ENCODE measurements around the gene DYNLT1. TPM values are rescaled to one million over a fixed set of nuclear protein-coding genes. Genes with fewer than 3 reads are reported as not detected.
A peak's percentile ranks its signal among the peaks of the same experiment; 100 is the strongest.

DYNLT1 gene
- total and polyA plus RNA-seq, 7 experiments from 2014 or later: 66.4 to 122 (median 81.6) TPM

GRCh38 chr6:158648682-158649131 lies 4.2 kb upstream of the DYNLT1 start:
- H3K9me3 Mint-ChIP-seq: peaks cover 0 to 4% (median 0%) of the 10 kb centered on the region in 11 donors
- peaks cover 35 to 67% (median 60%) of the 10 kb centered on the region in 7 donors for H3K4me1 Mint-ChIP-seq
- ATAC-seq: no peak
- ChIA-PET POLR2A (interaction anchor here (0.7 to 3.7 kb wide), 3 partner anchors 10 to 81 kb away, joined by 4 to 12 read pairs (median 6); no protein-coding TSS in a partner anchor), CTCF (interaction anchor here (0.7 to 1.9 kb wide), 5 partner anchors 11 to 43 kb away, joined by 3 to 5 read pairs (median 4); no protein-coding TSS in a partner anchor)
- no peaks in the 10 kb centered on the region for H3K27me3 Mint-ChIP-seq
- Histone ChIP-seq H3K4me1 (ENCODE audit: control insufficient read depth in 2 of 2, insufficient read depth in 2 of 2, low read length in 2 of 2) (peaks cover 31 to 38% of the 10 kb centered on the region in 2 donors), H3K27me3 (ENCODE audit: control insufficient read depth in 2 of 2, insufficient read depth in 2 of 2, low read length in 2 of 2) (no peaks in the 10 kb centered on the region), H3K9me3 (ENCODE audit: control insufficient read depth in 2 of 3, low read length in 3 of 3) (no peaks in the 10 kb centered on the region), H3K36me3 (ENCODE audit: control insufficient read depth in 2 of 3, insufficient read depth in 3 of 3, low read length in 3 of 3) (peaks cover 0 to 6% (median 0%) of the 10 kb centered on the region in 3 experiments), H3K27ac (ENCODE audit: low read depth, low read length) (peak overlapping the region; percentile 83), H3K4me3 (ENCODE audit: low read length) (peak overlapping the region; percentile 11)
- H3K27ac Mint-ChIP-seq: peak overlapping the region; percentile 90 to 99 (median 96)
- H3K4me3 Mint-ChIP-seq: peak overlapping the region in 6 of 10 donors; percentile 13 to 73 (median 59)
- DNase-seq: peak in 1 of 9 donors; percentile 40
- intact Hi-C loops (cut with micrococcal nuclease): loop anchor here in 1 of 2 donors (1.0 kb wide), 2 partner anchors 39 to 441 kb away; no protein-coding TSS in a partner anchor
- H3K36me3 Mint-ChIP-seq: peaks cover 0 to 27% (median 0%) of the 10 kb centered on the region in 5 donors

- intact Hi-C loops (cut with micrococcal nuclease): no loop called here
- Mint-ChIP-seq H3K4me1 (peaks cover 35 to 64% (median 59%) of the 10 kb centered on the region in 7 donors), H3K27ac (peak overlapping the region in 7 of 9 donors; percentile 37 to 99 (median 75))
Observed at GRCh38 chr6:158647501-158647900, 3.0 kb upstream of the DYNLT1 start.

GRCh38 chr6:158646023-158646910 lies 1.7 kb upstream of the DYNLT1 start:
- Mint-ChIP-seq H3K4me3 (peak overlapping the region; percentile 77 to 96 (median 94)), H3K9me3 (no peaks in the 10 kb centered on the region), H3K36me3 (peaks cover 0 to 29% (median 5%) of the 10 kb centered on the region in 5 donors), H3K27ac (peak overlapping the region; percentile 86 to 99 (median 94)), H3K27me3 (no peaks in the 10 kb centered on the region), H3K4me1 (peaks cover 43 to 68% (median 64%) of the 10 kb centered on the region in 7 donors)
- H3K27ac ChIP-seq (ENCODE audit: low read depth, low read length): peak overlapping the region; percentile 31
- DNase-seq (peak in 1 of 9 donors; percentile 20), ATAC-seq (no peak)
- no peaks in the 10 kb centered on the region for H3K9me3 ChIP-seq (ENCODE audit: control insufficient read depth in 2 of 3, low read length in 3 of 3)
- peaks cover 34 to 43% of the 10 kb centered on the region in 2 donors for H3K4me1 ChIP-seq (ENCODE audit: control insufficient read depth in 2 of 2, insufficient read depth in 2 of 2, low read length in 2 of 2)
- H3K36me3 ChIP-seq (ENCODE audit: control insufficient read depth in 2 of 3, insufficient read depth in 3 of 3, low read length in 3 of 3): peaks cover 0 to 6% (median 0%) of the 10 kb centered on the region in 3 experiments
- intact Hi-C loops (cut with micrococcal nuclease): no loop called here
- no peaks in the 10 kb centered on the region for H3K27me3 ChIP-seq (ENCODE audit: control insufficient read depth in 2 of 2, insufficient read depth in 2 of 2, low read length in 2 of 2)
- ChIA-PET POLR2A (interaction anchor here (0.8 to 5.2 kb wide), 4 partner anchors 8 to 41 kb away, joined by 3 to 78 read pairs (median 32); no protein-coding TSS in a partner anchor), CTCF (interaction anchor here (0.6 kb wide), 1 partner anchor 228 kb away, joined by 3 read pairs; no protein-coding TSS in a partner anchor)
- no peak overlapping the region for H3K4me3 ChIP-seq (ENCODE audit: low read length)

More at GRCh38 chr6:158647501-158647900, 3.0 kb upstream of the DYNLT1 start:
- Mint-ChIP-seq H3K9me3 (no peaks in the 10 kb centered on the region), H3K27me3 (no peaks in the 10 kb centered on the region), H3K4me3 (peak overlapping the region in 1 of 10 donors; percentile 8), H3K36me3 (peaks cover 0 to 23% (median 0%) of the 10 kb centered on the region in 5 donors)
- Histone ChIP-seq H3K4me1 (ENCODE audit: control insufficient read depth in 2 of 2, insufficient read depth in 2 of 2, low read length in 2 of 2) (peaks cover 24 to 37% of the 10 kb centered on the region in 2 donors), H3K27me3 (ENCODE audit: control insufficient read depth in 2 of 2, insufficient read depth in 2 of 2, low read length in 2 of 2) (no peaks in the 10 kb centered on the region), H3K36me3 (ENCODE audit: control insufficient read depth in 2 of 3, insufficient read depth in 3 of 3, low read length in 3 of 3) (peaks cover 0 to 6% (median 0%) of the 10 kb centered on the region in 3 experiments), H3K27ac (ENCODE audit: low read depth, low read length) (no peak overlapping the region), H3K9me3 (ENCODE audit: control insufficient read depth in 2 of 3, low read length in 3 of 3) (no peaks in the 10 kb centered on the region), H3K4me3 (ENCODE audit: low read length) (no peak overlapping the region)
- DNase-seq (peak in 1 of 9 donors; percentile 13), ATAC-seq (no peak)
- ChIA-PET CTCF (no interaction called here), POLR2A (interaction anchor here (0.6 to 5.0 kb wide), 3 partner anchors 9 to 269 kb away, joined by 4 to 59 read pairs (median 12); no protein-coding TSS in a partner anchor)

- no peak for ATAC-seq
- intact Hi-C loops (cut with micrococcal nuclease): loop anchor here in 1 of 2 donors (2.0 kb wide), 1 partner anchor 15 kb away; no protein-coding TSS in a partner anchor
- Histone ChIP-seq H3K4me1 (ENCODE audit: control insufficient read depth in 2 of 2, insufficient read depth in 2 of 2, low read length in 2 of 2) (peaks cover 32 to 44% of the 10 kb centered on the region in 2 donors), H3K36me3 (ENCODE audit: control insufficient read depth in 2 of 3, insufficient read depth in 3 of 3, low read length in 3 of 3) (peaks cover 0 to 6% (median 0%) of the 10 kb centered on the region in 3 experiments), H3K9me3 (ENCODE audit: control insufficient read depth in 2 of 3, low read length in 3 of 3) (no peaks in the 10 kb centered on the region), H3K27ac (ENCODE audit: low read depth, low read length) (peak overlapping the region; percentile 97), H3K27me3 (ENCODE audit: control insufficient read depth in 2 of 2, insufficient read depth in 2 of 2, low read length in 2 of 2) (no peaks in the 10 kb centered on the region), H3K4me3 (ENCODE audit: low read length) (peak overlapping the region; percentile 81)
- peak in 1 of 9 donors; percentile 24 for DNase-seq
- H3K27ac Mint-ChIP-seq: peak overlapping the region; percentile 86 to 99 (median 94)
- peaks cover 49 to 72% (median 67%) of the 10 kb centered on the region in 7 donors for H3K4me1 Mint-ChIP-seq
- H3K36me3 Mint-ChIP-seq: peaks cover 5 to 30% (median 14%) of the 10 kb centered on the region in 5 donors
- peak overlapping the region; percentile 77 to 96 (median 94) for H3K4me3 Mint-ChIP-seq
- peaks cover 0 to 2% (median 0%) of the 10 kb centered on the region in 11 donors for H3K9me3 Mint-ChIP-seq
- POLR2A ChIA-PET: interaction anchor here (0.8 to 5.2 kb wide), 8 partner anchors 9 to 224 kb away, joined by 3 to 78 read pairs (median 4); no protein-coding TSS in a partner anchor
- no peaks in the 10 kb centered on the region for H3K27me3 Mint-ChIP-seq
- CTCF ChIA-PET: interaction anchor here (0.6 to 2.9 kb wide), 5 partner anchors 9 to 229 kb away, joined by 3 to 19 read pairs (median 11); no protein-coding TSS in a partner anchor
Observed at GRCh38 chr6:158645064-158646022, 800 bp upstream of the DYNLT1 start.

- ChIA-PET CTCF (interaction anchor here (1.0 to 2.9 kb wide), 5 partner anchors 10 to 91 kb away, joined by 4 to 19 read pairs (median 11); no protein-coding TSS in a partner anchor), POLR2A (interaction anchor here (0.8 to 5.2 kb wide), 9 partner anchors 8 to 357 kb away, joined by 3 to 78 read pairs (median 5); partner anchors contain the start of gene RSPH3)
- Mint-ChIP-seq H3K36me3 (peaks cover 5 to 34% (median 20%) of the 10 kb centered on the region in 5 donors), H3K9me3 (peaks cover 0 to 2% (median 0%) of the 10 kb centered on the region in 11 donors), H3K4me1 (peaks cover 47 to 72% (median 67%) of the 10 kb centered on the region in 7 donors), H3K27ac (peak overlapping the region; percentile 87 to 100 (median 98)), H3K27me3 (no peaks in the 10 kb centered on the region), H3K4me3 (peak overlapping the region; percentile 92 to 100 (median 99))
- Histone ChIP-seq H3K9me3 (ENCODE audit: control insufficient read depth in 2 of 3, low read length in 3 of 3) (no peaks in the 10 kb centered on the region), H3K4me1 (ENCODE audit: control insufficient read depth in 2 of 2, insufficient read depth in 2 of 2, low read length in 2 of 2) (peaks cover 35 to 44% of the 10 kb centered on the region in 2 donors), H3K4me3 (ENCODE audit: low read length) (peak overlapping the region; percentile 81), H3K27ac (ENCODE audit: low read depth, low read length) (peak overlapping the region; percentile 97), H3K27me3 (ENCODE audit: control insufficient read depth in 2 of 2, insufficient read depth in 2 of 2, low read length in 2 of 2) (no peaks in the 10 kb centered on the region), H3K36me3 (ENCODE audit: control insufficient read depth in 2 of 3, insufficient read depth in 3 of 3, low read length in 3 of 3) (peaks cover 0 to 14% (median 0%) of the 10 kb centered on the region in 3 experiments)
- ATAC-seq (no peak), DNase-seq (peak in 1 of 9 donors; percentile 13)
- intact Hi-C loops (cut with micrococcal nuclease): loop anchor here (1.0 to 2.0 kb wide), 5 partner anchors 9 to 84 kb away; partner anchors contain the start of gene TMEM181 (in 2 of the 2)
Observed at GRCh38 chr6:158643836-158644230, 710 bp downstream of the DYNLT1 start.

Data from naive thymus-derived CD4-positive, alpha-beta T cell (primary cell).